GM12872 (cell line): ENCODE measurements around the gene SHH.

Source experiments
- TF ChIP-seq, protein P1 (sequence below): IDR thresholded peaks from 3 replicates; pipeline ENCODE4 v1.5.1; 2011; ENCODE audit warnings: low read depth, mild to moderate bottlenecking, low read length, moderate library complexity; ENCODE audit not compliant: insufficient read depth

SHH gene

DNA sequence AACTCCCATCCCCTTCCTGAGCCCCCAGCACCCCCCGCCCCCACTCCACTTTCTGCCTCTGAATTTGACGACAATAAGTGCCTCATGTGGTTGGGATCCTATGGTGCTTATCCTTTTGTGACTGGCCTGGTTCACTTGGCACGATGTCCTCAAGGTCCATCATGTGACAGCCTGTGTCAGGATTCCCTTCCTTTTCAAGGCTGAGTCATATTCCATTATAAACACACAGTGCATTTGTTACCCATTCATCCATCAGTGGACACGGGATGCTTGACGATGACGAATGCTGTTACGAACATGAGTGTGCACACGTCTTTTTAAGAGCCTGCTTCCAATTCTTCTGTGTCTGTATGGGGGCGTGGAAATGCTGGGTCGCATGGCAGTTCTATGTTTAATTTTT lies 26.7 kb downstream of the SHH start:
- TF ChIP-seq, protein P1, sequence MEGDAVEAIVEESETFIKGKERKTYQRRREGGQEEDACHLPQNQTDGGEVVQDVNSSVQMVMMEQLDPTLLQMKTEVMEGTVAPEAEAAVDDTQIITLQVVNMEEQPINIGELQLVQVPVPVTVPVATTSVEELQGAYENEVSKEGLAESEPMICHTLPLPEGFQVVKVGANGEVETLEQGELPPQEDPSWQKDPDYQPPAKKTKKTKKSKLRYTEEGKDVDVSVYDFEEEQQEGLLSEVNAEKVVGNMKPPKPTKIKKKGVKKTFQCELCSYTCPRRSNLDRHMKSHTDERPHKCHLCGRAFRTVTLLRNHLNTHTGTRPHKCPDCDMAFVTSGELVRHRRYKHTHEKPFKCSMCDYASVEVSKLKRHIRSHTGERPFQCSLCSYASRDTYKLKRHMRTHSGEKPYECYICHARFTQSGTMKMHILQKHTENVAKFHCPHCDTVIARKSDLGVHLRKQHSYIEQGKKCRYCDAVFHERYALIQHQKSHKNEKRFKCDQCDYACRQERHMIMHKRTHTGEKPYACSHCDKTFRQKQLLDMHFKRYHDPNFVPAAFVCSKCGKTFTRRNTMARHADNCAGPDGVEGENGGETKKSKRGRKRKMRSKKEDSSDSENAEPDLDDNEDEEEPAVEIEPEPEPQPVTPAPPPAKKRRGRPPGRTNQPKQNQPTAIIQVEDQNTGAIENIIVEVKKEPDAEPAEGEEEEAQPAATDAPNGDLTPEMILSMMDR: no peak

DNA sequence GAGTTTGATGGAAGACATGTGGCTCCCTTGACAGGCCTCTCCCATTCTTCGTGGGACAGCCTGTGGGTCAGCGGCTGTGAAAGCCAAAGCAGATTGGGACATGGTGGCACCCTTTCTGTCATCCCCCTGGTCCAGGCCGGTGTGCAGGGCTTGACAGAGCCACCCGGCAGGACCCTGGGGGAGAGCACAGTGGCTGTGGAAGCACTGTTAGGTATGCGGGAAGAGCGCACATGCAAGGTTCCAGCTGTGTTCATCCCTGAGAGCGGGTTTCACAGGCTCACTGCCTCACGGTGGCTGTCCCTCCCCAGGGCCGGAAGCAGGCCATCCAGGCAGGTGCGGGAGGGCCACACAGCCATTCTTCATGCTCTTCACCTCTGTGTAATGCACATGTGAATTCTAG lies 29.8 kb downstream of the SHH start:
- TF ChIP-seq, protein P1: no peak

DNA sequence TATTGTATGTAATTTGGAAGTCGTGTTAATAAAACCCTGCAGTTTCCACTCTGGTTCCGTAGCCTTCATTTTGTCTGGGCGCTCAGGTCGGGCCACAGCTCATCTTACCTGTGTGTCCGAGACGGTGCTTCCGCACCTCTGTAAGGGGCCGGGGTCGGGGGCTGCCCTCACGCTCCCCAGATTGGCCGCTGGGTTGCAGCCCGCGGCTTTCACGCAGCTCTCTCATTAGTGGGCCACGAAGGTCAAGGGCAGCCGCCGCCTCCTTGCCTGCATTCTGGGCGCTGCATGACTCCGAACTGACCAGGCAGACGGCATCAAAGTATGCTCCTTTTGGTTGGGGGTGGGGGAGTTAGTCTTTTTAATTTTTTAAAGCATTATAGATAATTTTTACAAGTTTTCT lies 30.8 kb downstream of the SHH start:
- TF ChIP-seq, protein P1: no peak

DNA sequence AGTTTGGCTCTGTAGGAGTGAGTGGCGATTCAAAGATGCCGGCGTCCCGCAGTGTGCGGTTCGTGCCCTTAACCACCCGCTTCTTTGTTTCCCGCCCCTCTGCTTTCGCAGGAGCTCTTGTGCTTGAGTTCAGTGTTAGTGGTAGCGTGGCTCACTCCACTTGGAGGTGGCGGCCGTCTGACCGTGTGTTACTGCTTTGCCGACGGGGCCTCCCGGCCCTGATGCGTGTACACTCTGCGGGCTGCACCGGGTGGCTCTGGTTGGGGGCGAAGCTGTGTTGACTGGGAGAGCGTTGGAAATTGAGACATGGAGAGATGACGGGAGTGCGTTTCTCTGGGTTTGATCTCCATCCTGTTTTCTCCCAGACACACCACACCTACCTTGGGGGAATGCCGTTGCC lies 31.4 kb downstream of the SHH start:
- TF ChIP-seq, protein P1: no peak

DNA sequence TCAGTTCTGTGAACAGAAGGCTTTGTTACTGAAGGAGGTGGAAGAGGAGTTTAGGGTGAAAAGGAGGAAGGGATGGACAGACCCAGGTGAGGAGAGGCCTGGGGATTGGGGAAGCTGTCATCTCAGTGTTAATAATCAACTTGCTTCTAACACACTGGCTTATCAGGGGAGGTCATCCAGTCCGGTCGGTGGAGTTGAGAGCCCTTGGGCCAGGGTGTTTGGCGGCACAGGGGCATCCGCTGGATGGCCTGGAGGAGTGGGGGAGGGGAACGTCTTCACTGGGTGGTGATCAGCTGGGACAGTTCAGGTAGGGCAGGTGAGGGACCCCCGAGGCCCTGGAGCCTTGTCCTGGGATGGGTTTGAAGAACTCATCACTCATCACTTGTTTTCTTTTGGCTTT lies 33.9 kb downstream of the SHH start:
- TF ChIP-seq, protein P1: no peak

DNA sequence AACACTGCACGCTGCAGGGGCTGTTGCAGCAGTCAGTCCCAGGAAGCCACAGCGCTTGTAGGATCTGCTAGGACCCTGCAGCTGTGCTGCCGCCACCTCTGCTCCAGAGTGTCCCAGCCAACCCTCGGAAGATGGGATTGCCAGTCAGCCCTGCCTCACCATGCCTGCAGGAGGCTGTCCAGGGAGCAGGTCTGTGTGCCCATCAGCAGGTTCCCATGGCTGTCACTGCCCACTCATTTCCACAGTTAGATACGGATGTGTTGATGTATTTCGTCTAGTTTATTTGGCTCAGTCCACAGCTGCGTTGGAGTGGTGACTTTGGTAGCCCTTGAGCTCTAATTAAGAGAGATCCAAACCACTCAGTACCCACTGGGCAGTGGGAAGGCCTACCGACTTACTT lies 35.7 kb downstream of the SHH start:
- TF ChIP-seq, protein P1: no peak

DNA sequence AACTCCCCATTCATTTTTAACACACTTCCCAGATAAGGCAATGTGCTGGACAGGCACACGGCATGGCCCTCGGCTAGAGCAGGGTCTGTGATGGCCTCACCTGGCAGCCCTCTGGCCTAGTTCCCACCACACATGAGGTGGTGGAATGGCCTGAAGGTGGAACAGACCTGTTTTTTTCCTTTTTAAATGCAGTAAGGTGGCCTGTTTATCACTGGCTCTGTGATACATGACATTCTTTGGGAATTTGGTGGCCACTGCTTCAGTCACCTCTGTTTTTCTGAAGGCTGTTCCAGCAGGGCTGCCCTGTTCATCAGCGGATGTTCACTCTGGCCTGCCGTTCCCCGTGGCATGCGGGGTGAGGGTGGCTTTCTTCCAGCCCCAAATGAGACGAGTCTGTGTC lies 36.6 kb downstream of the SHH start:
- TF ChIP-seq, protein P1: no peak

DNA sequence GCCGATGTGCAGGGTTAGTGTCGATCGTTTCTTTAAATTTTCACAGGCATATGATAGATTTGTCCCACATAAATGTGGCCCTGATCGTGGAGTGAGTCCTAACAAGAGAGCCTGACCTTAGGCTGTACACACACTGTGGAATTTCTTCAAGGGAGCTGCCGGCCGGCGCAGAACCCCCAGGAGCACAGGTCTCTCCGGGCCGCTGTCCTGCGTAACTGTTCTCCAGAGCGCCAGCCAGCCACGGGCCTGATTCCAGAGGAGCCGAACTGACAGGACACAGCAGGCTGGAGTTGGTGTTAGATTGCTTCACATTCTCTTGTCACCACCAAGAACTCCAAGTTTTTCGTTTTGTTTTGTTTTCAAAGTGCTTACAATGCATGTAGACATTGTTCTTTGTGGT lies 37.3 kb downstream of the SHH start:
- TF ChIP-seq, protein P1: no peak
